K562 (cell line): Measurements from ENCODE around the gene NUP35. TPM values are rescaled to one million over a fixed set of nuclear protein-coding genes. Genes with fewer than 3 reads are reported as not detected.

Experiments used
- ATAC-seq: fragments of 200-7000 bp; cut with Tn5 transposase; 3 replicates; pipeline ENCODE4 v1.9.1; 2020; ENCODE audit warnings: moderate library complexity
- BruUV-seq: library from RNA; stranded (reverse); fragments of 400-500 nt; replicated peaks from 2 replicates; lab custom pipeline; 2021; lab: Mats Ljungman, UMichigan
- CTCF ChIA-PET: fragments of 300-600 bp; formaldehyde crosslinking; extraction: SDS; loops from one replicate; lab custom pipeline; 2021; ENCODE audit warnings: low intra/inter-chr PET ratio; lab: Yijun Ruan, JAX
- POLR2A ChIA-PET: fragments of 300-600, 350-650 bp; sonication (Branson Sonifier 250); formaldehyde crosslinking; extraction: SDS; loops from one replicate; lab custom pipeline; 2021; ENCODE audit warnings: antibody characterized with exemption, inconsistent platforms; lab: Yijun Ruan, JAX
- DNase-seq, 4 experiments: peaks; one replicate each; pipeline versions ENCODE4 v3.0.0 to v3.0.0-alpha.2; 2011 to 2018; ENCODE audit warnings: low spot score in 3 of 4, mixed read lengths in 3 of 4; ENCODE audit errors: extremely low read depth in 1 of 4
- FAIRE-seq: peaks from 2 replicates; lab custom pipeline; 2011; peaks lifted over from hg19 to GRCh38; lab: Jason Lieb, UNC
- H2AFZ ChIP-seq: 2 replicates; pipeline ENCODE4 v1.6.0; 2011; ENCODE audit warnings: low read depth, low read length, control low read depth, inconsistent platforms
- H3K27ac ChIP-seq: fragments of 200-600 bp; 3 replicates; pipeline ENCODE4 v1.8.0; 2011; ENCODE audit warnings: low read depth, mild to moderate bottlenecking, control low read depth, inconsistent platforms, low read length, moderate library complexity, mixed read lengths; ENCODE audit errors: extremely low read depth
- H3K27me3 ChIP-seq, 2 experiments: fragments of 300-600 bp in 1 of 2; 2 replicates in 1 of 2; 3 replicates in 1 of 2; pipeline versions ENCODE4 v1.6.0 to v1.8.0; 2011; ENCODE audit warnings: inconsistent platforms in 2 of 2, low read length in 2 of 2, mild to moderate bottlenecking in 1 of 2, mixed read lengths in 1 of 2, moderate library complexity in 1 of 2; ENCODE audit not compliant: control insufficient read depth in 2 of 2, insufficient read depth in 2 of 2
- H3K36me3 ChIP-seq: fragments of 300-600 bp; 3 replicates; pipeline ENCODE4 v1.8.0; 2011; ENCODE audit warnings: mild to moderate bottlenecking, low read length, inconsistent platforms; ENCODE audit not compliant: control insufficient read depth, insufficient read depth
- H3K4me1 ChIP-seq, 2 experiments: fragments of 200-600 bp in 1 of 2; replicated peaks in 1 of 2; 2 replicates in 1 of 2; 3 replicates in 1 of 2; pipeline versions ENCODE4 v1.5.1 to v1.8.0; 2011; ENCODE audit warnings: inconsistent platforms in 2 of 2, low read length in 2 of 2, mild to moderate bottlenecking in 1 of 2, mixed read lengths in 1 of 2, moderate library complexity in 1 of 2; ENCODE audit not compliant: control insufficient read depth in 2 of 2, insufficient read depth in 2 of 2
- H3K4me2 ChIP-seq: 2 replicates; pipeline ENCODE4 v1.6.1; 2011; ENCODE audit warnings: low read length, control low read depth, inconsistent platforms, mixed read lengths; ENCODE audit not compliant: insufficient read depth
- H3K4me3 ChIP-seq: fragments of 200-600 bp; sonication (generic), shearing (Covaris generic); 2 replicates; pipeline ENCODE4 v1.5.1; 2016; ENCODE audit warnings: control low read depth, inconsistent platforms
- H3K79me2 ChIP-seq: fragments of 200-600 bp; 3 replicates; pipeline ENCODE4 v1.8.0; 2011; ENCODE audit warnings: low read length, inconsistent platforms; ENCODE audit not compliant: control insufficient read depth, insufficient read depth
- H3K9ac ChIP-seq, 2 experiments: 2 replicates each; pipeline versions ENCODE4 v1.6.0 to v1.6.1; 2011; ENCODE audit warnings: low read depth in 2 of 2, low read length in 2 of 2, control low read depth in 1 of 2, inconsistent platforms in 1 of 2, mild to moderate bottlenecking in 1 of 2, mixed read lengths in 1 of 2; ENCODE audit not compliant: insufficient read depth in 1 of 2
- H3K9me1 ChIP-seq: one replicate; pipeline ENCODE4 v1.6.0; 2011; ENCODE audit warnings: inconsistent platforms, mild to moderate bottlenecking, low read length, moderate library complexity; ENCODE audit not compliant: control insufficient read depth, insufficient read depth
- H3K9me3 ChIP-seq: replicated peaks from 2 replicates; pipeline ENCODE4 v1.5.1; 2011; ENCODE audit warnings: low read depth, low read length, inconsistent platforms; ENCODE audit not compliant: control insufficient read depth, insufficient read depth
- H4K20me1 ChIP-seq: replicated peaks from 2 replicates; pipeline ENCODE4 v1.6.1; 2011; ENCODE audit warnings: low read length, inconsistent platforms, mixed read lengths; ENCODE audit not compliant: control insufficient read depth, insufficient read depth
- C11orf30 ChIP-seq: fragments of 450-650 bp; IDR thresholded peaks from 2 replicates; pipeline ENCODE4 v1.6.1; 2016; ENCODE audit warnings: low read depth, mild to moderate bottlenecking
- EGR1 ChIP-seq: fragments of 450-650 bp; conservative IDR thresholded peaks from 2 replicates; pipeline ENCODE4 v1.6.1; 2017; ENCODE audit warnings: mild to moderate bottlenecking
- ERF ChIP-seq: fragments of 450-650 bp; formaldehyde crosslinking; IDR thresholded peaks from 2 replicates; pipeline ENCODE4 v1.4.0; 2020; ENCODE audit warnings: mild to moderate bottlenecking, mixed read lengths
- FOXM1 ChIP-seq, 2 experiments: fragments of 450-650 bp in 1 of 2; sonication (generic) in 1 of 2; formaldehyde crosslinking in 1 of 2; IDR thresholded peaks; 2 replicates each; pipeline versions ENCODE4 v1.6.1 to v1.9.0; 2017 to 2022; ENCODE audit warnings: low read depth in 2 of 2, mild to moderate bottlenecking in 2 of 2, missing genetic modification reagents in 1 of 2, moderate library complexity in 1 of 2
- FUS ChIP-seq: fragments of 200-400 bp; formaldehyde crosslinking; optimal IDR thresholded peaks from 2 replicates; pipeline ENCODE3; 2017; ENCODE audit warnings: low read depth, low read length
- ILK ChIP-seq: fragments of 450-650 bp; IDR thresholded peaks from 2 replicates; pipeline ENCODE4 v1.6.1; 2016; ENCODE audit warnings: missing genetic modification characterization, low read depth, mild to moderate bottlenecking, missing compliant biosample characterization, moderate library complexity, borderline replicate concordance
- MIER1 ChIP-seq: fragments of 450-650 bp; IDR thresholded peaks from 2 replicates; pipeline ENCODE4 v1.6.1; 2016; ENCODE audit warnings: antibody characterized with exemption, mild to moderate bottlenecking, low read depth
- NCOR1 ChIP-seq: fragments of 450-650 bp; IDR thresholded peaks from 2 replicates; pipeline ENCODE4 v1.6.1; 2016; ENCODE audit warnings: mild to moderate bottlenecking, moderate library complexity
- NR4A1 ChIP-seq, 2 experiments: fragments of 250-450 bp in 1 of 2; fragments of 450-650 bp in 1 of 2; sonication (Bioruptor Pico) in 1 of 2; IDR thresholded peaks; 2 replicates each; pipeline versions ENCODE4 v1.4.0 to v1.6.1; 2016 to 2020; ENCODE audit warnings: mild to moderate bottlenecking in 2 of 2, missing compliant biosample characterization in 1 of 2, missing genetic modification characterization in 1 of 2, moderate library complexity in 1 of 2
- PCBP2 ChIP-seq: fragments of 200-400 bp; formaldehyde crosslinking; IDR thresholded peaks from 2 replicates; pipeline ENCODE4 v1.6.1; 2018; ENCODE audit warnings: low read length, low read depth, mild to moderate bottlenecking, moderate library complexity; ENCODE audit not compliant: poor library complexity, severe bottlenecking
- PHF8 ChIP-seq: fragments of 200-600 bp; sonication (generic); IDR thresholded peaks from 2 replicates; pipeline ENCODE4 v1.6.1; 2012; ENCODE audit warnings: mixed run types, mild to moderate bottlenecking, inconsistent platforms, low read length, moderate library complexity, borderline replicate concordance
- RBBP5 ChIP-seq: fragments of 200-600 bp; sonication (generic); IDR thresholded peaks from 2 replicates; pipeline ENCODE4 v1.6.1; 2012; ENCODE audit warnings: borderline replicate concordance, mild to moderate bottlenecking, low read length, control low read depth, inconsistent platforms; ENCODE audit not compliant: insufficient read depth, poor library complexity, severe bottlenecking
- RNF2 ChIP-seq: sonication (generic); IDR thresholded peaks from 2 replicates; pipeline ENCODE4 v1.6.1; 2016
- ZNF551 ChIP-seq: fragments of 250-450 bp; sonication (Bioruptor Pico); IDR thresholded peaks from 2 replicates; pipeline ENCODE4 v1.5.0; 2021; ENCODE audit warnings: mild to moderate bottlenecking, moderate library complexity
- ZNF75A ChIP-seq: fragments of 450-650 bp; formaldehyde crosslinking; IDR thresholded peaks from 2 replicates; pipeline ENCODE4 v1.4.0; 2020; ENCODE audit warnings: mild to moderate bottlenecking
- WGBS: fragments of 100-300 bp; shearing (Covaris generic); methylation state at CpG from one replicate; pipeline ENCODE4 v1.1.6; 2016; ENCODE audit warnings: low coverage, mixed read lengths; ENCODE audit not compliant: insufficient coverage; ENCODE audit errors: missing lambda C conversion rate; 5-methylcytosine and 5-hydroxymethylcytosine counted together
- in situ Hi-C: fragments of 300-500 bp; cut with MboI; formaldehyde crosslinking; loops from 4 replicates; pipeline ENCODE4 v1.15.0; 2018; ENCODE audit warnings: inconsistent platforms, mixed read lengths
- intact Hi-C: fragments of 100-400 bp; cut with micrococcal nuclease; formaldehyde crosslinking; loops from 2 replicates; pipeline ENCODE4 v1.14.2; 2022
- polyA plus RNA-seq, 8 experiments: library from polyadenylated mRNA; depleted of rRNA in 4 of 8; stranded (reverse) in 5 of 8; unstranded in 3 of 8; fragments of >200 nt; fragmentation: Nextera tagmentation in 2 of 8; fragmentation: Illumina TruSeq in 1 of 8; extraction: Ambion mirVana in 2 of 8; extraction: Trizol in 1 of 8; gene quantifications; 2 replicates each; pipeline versions ENCODE4 v1.2.1 to v1.2.3, GENCODE V29; 2011 to 2014; ENCODE audit warnings: inconsistent platforms in 1 of 8, missing spikeins in 1 of 8
- total RNA-seq, 7 experiments: library from RNA; depleted of rRNA in 6 of 7; stranded (reverse); fragments of >200 nt in 6 of 7; fragmentation: Illumina TruSeq in 2 of 7; extraction: Trizol in 2 of 7; gene quantifications; 2 replicates each; pipeline versions ENCODE4 v1.2.1 to v1.2.3, GENCODE V29; 2011 to 2021; ENCODE audit warnings: low replicate concordance in 1 of 7
- TF ChIP-seq, protein P1 (sequence below): fragments of 450-650 bp; IDR thresholded peaks from 2 replicates; pipeline ENCODE4 v1.6.1; 2016; ENCODE audit warnings: borderline replicate concordance
- TF ChIP-seq, protein P2 (sequence below): fragments of 250-450 bp; sonication (Bioruptor Pico); IDR thresholded peaks from 2 replicates; pipeline ENCODE4 v1.5.0; 2021

The NUP35 gene
- total and polyA plus RNA-seq, 9 of the 15 experiments (the other 6 are each of a cell fraction or from before 2014, with no cell fraction given), result 24.5 to 78.2 (median 51.1) TPM

GRCh38 chr2:183081911-183082310 is 42.3 kb upstream of the NUP35 start (continued):
- TF ChIP-seq EGR1, result peak; percentile 38; the same call in 1 of the 2 replicates

DNA sequence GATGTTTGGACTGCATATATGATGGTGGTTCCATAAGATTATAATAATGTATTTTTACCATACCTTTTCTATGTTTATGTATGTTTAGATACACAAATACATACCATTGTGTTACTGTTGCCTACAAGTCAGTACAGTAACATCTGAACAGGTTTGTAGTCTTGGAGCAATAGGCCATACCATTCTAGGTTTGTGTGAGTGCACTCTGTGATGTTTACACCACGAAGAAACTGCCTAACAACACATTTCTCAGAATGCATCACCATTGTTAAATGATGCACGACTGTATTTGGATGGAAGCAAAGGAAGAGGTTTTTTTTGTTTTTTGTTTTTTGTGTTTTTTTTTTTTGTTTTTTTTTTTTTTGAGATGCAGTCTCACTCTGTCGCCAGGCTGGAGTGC is 36.2 kb upstream of the NUP35 start:
- Histone ChIP-seq H3K9me1 (no peaks in the 10 kb centered on the region), H3K9ac (no peak overlapping the region), H3K4me1 (peaks cover 0 to 4% of the 10 kb centered on the region in 2 experiments; a peak in 2 of 5 replicates), H3K79me2 (no peaks in the 10 kb centered on the region), H3K4me2 (no peak overlapping the region), H3K4me3 (no peak overlapping the region), H3K27me3 (no peaks in the 10 kb centered on the region), H3K36me3 (no peaks in the 10 kb centered on the region), H3K9me3 (no peaks in the 10 kb centered on the region), H4K20me1 (no peaks in the 10 kb centered on the region), H3K27ac (no peak overlapping the region), H2AFZ (no peak overlapping the region)
- DNase-seq (no peak), FAIRE-seq (no peak), ATAC-seq (no peak)
- intact Hi-C loops, result no loop called here
- in situ Hi-C loops, result no loop called here
- WGBS, result 46% methylated on average over 3 of the region's 3 CpGs
- ChIA-PET CTCF (no interaction called here), POLR2A (interaction anchor here (1.9 kb wide), 2 partner anchors 9 to 36 kb away, joined by 6 read pairs; partner anchors contain the start of genes DUSP19 and NUP35)
- no TSS peak for BruUV-seq
- TF ChIP-seq FOXM1 (IDR thresholded peaks at IDR 0.05; ENCODE audit: low read depth), result no peak
- TF ChIP-seq FOXM1 (CRISPR knock-in tag; IDR thresholded peaks at IDR 0.05; ENCODE audit: low read depth), result no peak
- no peak for TF ChIP-seq ERF (CRISPR knock-in tag)
- no peak for TF ChIP-seq RBBP5
- TF ChIP-seq, protein P1, sequence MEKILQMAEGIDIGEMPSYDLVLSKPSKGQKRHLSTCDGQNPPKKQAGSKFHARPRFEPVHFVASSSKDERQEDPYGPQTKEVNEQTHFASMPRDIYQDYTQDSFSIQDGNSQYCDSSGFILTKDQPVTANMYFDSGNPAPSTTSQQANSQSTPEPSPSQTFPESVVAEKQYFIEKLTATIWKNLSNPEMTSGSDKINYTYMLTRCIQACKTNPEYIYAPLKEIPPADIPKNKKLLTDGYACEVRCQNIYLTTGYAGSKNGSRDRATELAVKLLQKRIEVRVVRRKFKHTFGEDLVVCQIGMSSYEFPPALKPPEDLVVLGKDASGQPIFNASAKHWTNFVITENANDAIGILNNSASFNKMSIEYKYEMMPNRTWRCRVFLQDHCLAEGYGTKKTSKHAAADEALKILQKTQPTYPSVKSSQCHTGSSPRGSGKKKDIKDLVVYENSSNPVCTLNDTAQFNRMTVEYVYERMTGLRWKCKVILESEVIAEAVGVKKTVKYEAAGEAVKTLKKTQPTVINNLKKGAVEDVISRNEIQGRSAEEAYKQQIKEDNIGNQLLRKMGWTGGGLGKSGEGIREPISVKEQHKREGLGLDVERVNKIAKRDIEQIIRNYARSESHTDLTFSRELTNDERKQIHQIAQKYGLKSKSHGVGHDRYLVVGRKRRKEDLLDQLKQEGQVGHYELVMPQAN, result no peak
- TF ChIP-seq, protein P2, sequence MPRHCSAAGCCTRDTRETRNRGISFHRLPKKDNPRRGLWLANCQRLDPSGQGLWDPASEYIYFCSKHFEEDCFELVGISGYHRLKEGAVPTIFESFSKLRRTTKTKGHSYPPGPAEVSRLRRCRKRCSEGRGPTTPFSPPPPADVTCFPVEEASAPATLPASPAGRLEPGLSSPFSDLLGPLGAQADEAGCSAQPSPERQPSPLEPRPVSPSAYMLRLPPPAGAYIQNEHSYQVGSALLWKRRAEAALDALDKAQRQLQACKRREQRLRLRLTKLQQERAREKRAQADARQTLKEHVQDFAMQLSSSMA, result no peak
- TF ChIP-seq NCOR1, result no peak
- TF ChIP-seq ZNF551, result no peak
- no peak for TF ChIP-seq ILK
- no peak for TF ChIP-seq RNF2
- TF ChIP-seq FUS, result no peak
- TF ChIP-seq PCBP2, result no peak
- TF ChIP-seq MIER1, result no peak
- no peak for TF ChIP-seq ZNF75A
- TF ChIP-seq C11orf30, result no peak
- no peak for TF ChIP-seq PHF8
- TF ChIP-seq NR4A1 (CRISPR knock-in tag; IDR thresholded peaks at IDR 0.05), result no peak
- TF ChIP-seq NR4A1 (tag; IDR thresholded peaks at IDR 0.05), result no peak
